Right ventricle myocardium inferior (tissue), 1 donor: ENCODE data around the gene ZC3H12D. TPM values are rescaled to one million over a fixed set of nuclear protein-coding genes. Genes with fewer than 3 reads are reported as not detected.

Experiments
- total RNA-seq: library from RNA; stranded (reverse); fragmentation: NEBNext Ultra II Directional; extraction: Animal tissue kit (Norgen Biotek cat#: 25700); gene quantifications from one replicate; pipeline ENCODE4 v1.2.1, GENCODE V29; 2021
- donor health status: DM: no; HTN: yes; CAD: no; lungs with severe emphysema.

ZC3H12D gene
- total RNA-seq, 1 donor from 2014 or later = 0.51 TPM

Other genes with a start within 250 kb of the ZC3H12D start
- gene TAB2, start 167.3 kb downstream of the ZC3H12D start, total RNA-seq = 57.4 TPM
- gene SUMO4, start 84.8 kb downstream of the ZC3H12D start, total RNA-seq = not detected
- gene PPIL4, start 61.0 kb upstream of the ZC3H12D start, total RNA-seq = 15.3 TPM
- gene GINM1, start 81.4 kb upstream of the ZC3H12D start, total RNA-seq = 51.3 TPM
- gene KATNA1, start 163.7 kb upstream of the ZC3H12D start, total RNA-seq = 11.4 TPM
- 10.3 TPM for gene LATS1, start 233.1 kb upstream of the ZC3H12D start, total RNA-seq